Spinal cord (tissue), 10 donors: ENCODE measurements around the gene PLEKHG5. TPM values are rescaled to one million over a fixed set of nuclear protein-coding genes. Genes with fewer than 3 reads are reported as not detected.

Source experiments
- DNase-seq, 6 donors: peaks; one replicate each; pipeline versions ENCODE4 v3.0.0 to v3.0.0-alpha.2; 2013 to 2015; ENCODE audit warnings: low spot score in 6 of 6, low read depth in 4 of 6
- H3K27ac ChIP-seq: one replicate; pipeline ENCODE4 v1.5.1; 2013; ENCODE audit warnings: low read depth, low read length, control low read depth
- H3K27me3 ChIP-seq: one replicate; pipeline ENCODE4 v1.6.1; 2013; ENCODE audit warnings: low read length; ENCODE audit not compliant: control insufficient read depth, insufficient read depth
- H3K36me3 ChIP-seq: one replicate; pipeline ENCODE4 v1.6.1; 2013; ENCODE audit warnings: low read length; ENCODE audit not compliant: control insufficient read depth, insufficient read depth
- H3K4me1 ChIP-seq: one replicate; pipeline ENCODE4 v1.6.1; 2013; ENCODE audit warnings: low read length; ENCODE audit not compliant: control insufficient read depth, insufficient read depth
- H3K4me3 ChIP-seq: one replicate; pipeline ENCODE4 v1.5.1; 2013; ENCODE audit warnings: low read depth, low read length, control low read depth
- H3K9me3 ChIP-seq: one replicate; pipeline ENCODE4 v1.6.1; 2013; ENCODE audit warnings: low read length; ENCODE audit not compliant: control insufficient read depth, insufficient read depth
- WGBS: methylation state at CpG from one replicate; pipeline ENCODE4 v1.1.5; 2013; ENCODE audit warnings: missing lambda C conversion rate; ENCODE audit not compliant: insufficient coverage; 5-methylcytosine and 5-hydroxymethylcytosine counted together
- polyA plus RNA-seq, 2 donors: library from polyadenylated mRNA; unstranded; fragments of 120-200 nt; gene quantifications; one replicate each; pipeline ENCODE4 v1.2.1, GENCODE V29; 2013; ENCODE audit not compliant: insufficient read length in 2 of 2
- total RNA-seq, 2 donors: library from RNA; depleted of rRNA in 1 of 2; stranded (reverse); fragments of 120-200 nt in 1 of 2; fragments of >200 nt in 1 of 2; gene quantifications; one replicate each; pipeline versions ENCODE4 v1.2.3 to v1.2.4, GENCODE V29; 2013 to 2014
- donor health status: healthy.

Gene PLEKHG5
- total and polyA plus RNA-seq, 4 donors: 12.9 to 32.9 (median 22.7) TPM

DNA sequence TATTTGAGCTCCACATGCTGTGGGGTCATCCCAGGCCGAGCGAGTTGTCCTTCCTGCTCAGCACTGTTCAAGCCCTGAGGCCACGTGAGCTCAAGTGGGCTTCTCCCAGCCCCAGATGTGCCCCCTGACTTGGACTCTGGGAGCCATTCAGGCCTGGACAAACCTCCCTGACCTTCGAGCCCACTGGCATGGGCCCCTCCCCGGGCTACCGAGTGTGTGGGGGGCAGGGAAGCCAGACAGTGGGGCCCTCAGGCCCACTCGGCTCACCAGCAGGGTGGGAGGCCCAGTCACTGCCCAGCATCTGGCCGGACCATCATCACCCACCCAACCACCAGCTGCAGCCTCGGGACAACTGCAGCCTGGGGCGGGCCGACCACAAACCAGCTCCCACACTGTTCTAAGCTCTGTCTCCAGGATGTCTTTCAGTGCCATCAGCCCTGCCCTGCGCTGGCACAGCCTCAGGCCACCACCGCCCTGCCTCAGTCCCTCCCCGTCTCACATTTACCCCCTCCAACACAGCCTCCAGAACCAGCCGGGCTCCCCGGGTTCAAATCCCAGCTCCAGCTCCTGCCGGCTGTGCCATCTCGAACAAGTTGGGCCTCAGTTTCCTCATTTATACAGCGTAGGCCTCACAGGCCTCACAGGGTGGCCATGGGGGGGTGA is 20.9 kb upstream of the PLEKHG5 start:
- Histone ChIP-seq H3K27me3 (no peaks in the 10 kb centered on the region), H3K4me1 (peaks cover 68% of the 10 kb centered on the region), H3K27ac (no peak overlapping the region), H3K4me3 (no peak overlapping the region), H3K36me3 (peaks cover 13% of the 10 kb centered on the region), H3K9me3 (no peaks in the 10 kb centered on the region)
- WGBS: 69% methylated on average over 11 of the region's 19 CpGs
- no peak for DNase-seq

DNA sequence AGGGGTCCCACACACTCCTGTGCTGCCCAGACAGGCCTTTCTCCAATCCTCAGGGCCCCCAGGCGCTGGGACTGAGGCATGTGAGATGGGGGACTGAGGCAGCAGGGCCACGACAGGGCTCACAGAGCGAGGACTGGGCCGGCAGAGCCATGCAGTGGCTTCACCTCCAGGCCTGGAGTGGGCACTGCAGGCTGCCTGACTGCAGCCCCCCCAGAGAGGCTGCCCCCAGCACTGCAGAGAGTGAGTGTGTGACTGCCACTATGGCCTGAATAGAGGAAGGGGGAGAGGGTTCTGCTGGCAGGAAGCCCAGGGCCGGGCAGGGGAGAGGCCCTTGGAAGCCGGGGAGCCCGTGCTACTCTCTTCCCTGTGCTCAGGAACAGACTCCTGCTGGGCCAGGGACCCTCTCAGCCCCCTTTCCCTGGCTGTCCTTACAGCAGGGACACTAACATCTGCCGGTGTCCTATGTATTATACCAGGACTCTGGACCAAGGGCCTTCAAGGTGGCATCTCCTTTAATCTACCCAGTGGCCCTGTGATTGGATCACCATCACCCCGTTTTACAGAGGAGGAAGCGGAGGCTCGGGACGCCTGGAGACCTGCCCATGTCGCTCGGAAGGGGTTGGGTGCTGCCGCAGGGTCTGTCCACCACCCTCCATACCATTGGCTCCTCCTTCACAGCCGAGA is 20.2 kb upstream of the PLEKHG5 start:
- DNase-seq: peak in 1 of 6 donors; percentile 58
- H3K4me3 ChIP-seq: no peak overlapping the region
- H3K9me3 ChIP-seq: no peaks in the 10 kb centered on the region
- H3K27ac ChIP-seq: peak overlapping the region; percentile 15
- WGBS: 62% methylated on average over 13 of the region's 16 CpGs
- H3K27me3 ChIP-seq: no peaks in the 10 kb centered on the region
- peaks cover 14% of the 10 kb centered on the region for H3K36me3 ChIP-seq
- peaks cover 74% of the 10 kb centered on the region for H3K4me1 ChIP-seq

DNA sequence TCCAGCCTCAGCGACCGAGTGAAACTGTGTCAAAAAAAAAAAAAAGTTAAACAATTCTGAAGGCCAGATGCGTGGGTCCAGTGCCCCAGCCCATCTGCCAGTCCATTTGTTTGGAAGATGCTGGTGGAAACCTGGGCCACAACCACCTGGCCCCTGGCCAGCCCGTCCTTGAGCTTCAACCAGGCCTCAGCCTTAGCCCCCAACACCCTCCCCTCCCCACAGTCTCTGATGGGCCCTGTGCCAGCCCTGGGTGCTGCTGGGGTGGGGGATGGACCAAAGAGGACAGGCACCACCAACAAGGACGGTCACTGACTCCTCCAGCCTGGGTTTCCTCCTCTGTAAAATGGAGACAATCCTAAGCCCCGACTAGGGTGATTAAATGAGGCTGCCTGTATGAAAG is 19.6 kb upstream of the PLEKHG5 start:
- peaks cover 80% of the 10 kb centered on the region for H3K4me1 ChIP-seq
- no peaks in the 10 kb centered on the region for H3K27me3 ChIP-seq
- WGBS: 44% methylated on average over 4 of the region's 6 CpGs
- H3K36me3 ChIP-seq: peaks cover 16% of the 10 kb centered on the region
- no peak overlapping the region for H3K4me3 ChIP-seq
- H3K9me3 ChIP-seq: no peaks in the 10 kb centered on the region
- peak overlapping the region; percentile 15 for H3K27ac ChIP-seq
- DNase-seq: peak in 1 of 6 donors; percentile 47

DNA sequence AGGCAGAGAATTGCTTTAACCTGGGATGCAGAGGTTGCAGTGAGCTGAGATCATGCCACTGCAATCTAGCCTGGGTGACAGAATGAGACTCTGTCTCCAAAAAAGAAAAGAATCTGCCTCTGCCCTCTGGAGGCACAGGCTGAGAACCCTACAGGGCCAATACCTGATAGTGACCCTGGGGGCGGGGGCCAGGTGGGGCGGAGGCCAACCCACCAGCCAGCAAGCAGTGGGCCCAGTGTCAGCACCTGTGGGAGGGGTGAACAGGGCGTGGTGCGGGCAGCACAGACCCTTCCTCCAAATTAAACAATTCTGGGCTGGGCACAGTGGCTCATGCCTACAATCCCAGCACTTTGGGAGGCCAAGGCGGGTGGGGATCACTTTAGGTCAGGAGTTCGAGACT is 19.0 kb upstream of the PLEKHG5 start:
- no peak for DNase-seq
- Histone ChIP-seq H3K9me3 (no peaks in the 10 kb centered on the region), H3K36me3 (peaks cover 20% of the 10 kb centered on the region), H3K27ac (no peak overlapping the region), H3K4me3 (no peak overlapping the region), H3K27me3 (no peaks in the 10 kb centered on the region), H3K4me1 (peaks cover 86% of the 10 kb centered on the region)
- WGBS: 100% methylated on average over 2 of the region's 6 CpGs

DNA sequence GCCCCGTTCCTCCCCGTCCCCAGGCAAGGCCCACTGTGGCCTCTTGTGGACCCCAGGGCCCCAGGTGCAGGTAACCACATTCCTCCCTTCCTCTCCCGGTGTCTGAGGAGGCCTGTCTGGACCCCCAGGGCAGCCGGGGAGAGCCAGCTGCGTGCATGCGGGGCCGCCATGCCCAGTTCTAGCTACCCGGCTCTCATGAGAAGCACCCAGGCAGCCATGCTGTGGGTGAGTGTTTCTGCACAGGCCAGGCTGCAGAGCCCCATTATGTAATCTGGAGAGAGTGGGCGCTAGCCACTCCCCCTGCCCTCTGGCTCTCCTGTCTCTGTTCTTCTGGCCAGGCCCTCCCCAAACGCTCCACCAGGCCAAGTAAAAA is 18.4 kb upstream of the PLEKHG5 start:
- H3K27ac ChIP-seq: no peak overlapping the region
- DNase-seq: no peak
- 70% methylated on average over 5 of the region's 10 CpGs for WGBS
- H3K4me3 ChIP-seq: no peak overlapping the region
- peaks cover 23% of the 10 kb centered on the region for H3K36me3 ChIP-seq
- H3K4me1 ChIP-seq: peaks cover 92% of the 10 kb centered on the region
- H3K27me3 ChIP-seq: no peaks in the 10 kb centered on the region
- no peaks in the 10 kb centered on the region for H3K9me3 ChIP-seq

DNA sequence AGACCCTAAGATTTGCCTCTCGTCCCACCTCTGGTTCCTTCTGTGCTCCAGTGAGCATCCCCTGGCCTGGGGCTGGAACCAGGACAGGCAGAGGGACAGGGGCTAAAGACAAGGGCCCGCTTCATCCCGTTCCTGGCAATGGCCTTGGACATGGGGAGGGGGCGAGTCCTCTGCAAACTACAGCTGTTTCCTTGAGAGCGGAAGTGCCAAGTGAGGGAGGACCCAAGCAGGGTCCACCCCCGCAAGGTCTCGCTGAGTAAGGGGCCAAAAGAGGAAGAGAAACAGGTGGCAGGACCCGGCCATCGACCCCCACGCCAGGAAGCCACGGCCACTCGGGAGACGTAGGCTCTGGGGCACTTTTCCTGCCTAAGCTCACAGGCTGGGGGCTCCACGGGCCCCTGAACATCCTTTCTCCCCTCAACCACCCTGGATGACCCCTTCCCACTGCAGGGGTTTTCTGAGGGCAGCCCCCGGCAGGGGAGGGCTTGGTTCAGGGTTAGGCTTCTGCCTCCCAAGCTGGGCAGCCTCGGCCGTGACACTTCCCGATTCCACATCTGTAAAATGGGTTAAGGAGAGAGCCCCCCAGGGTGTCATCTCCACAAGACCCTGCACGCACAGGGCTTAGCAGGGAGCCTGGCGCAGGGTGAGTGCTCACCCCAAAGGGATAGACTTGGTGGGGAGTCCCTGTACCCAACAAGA is 17.9 kb upstream of the PLEKHG5 start:
- Histone ChIP-seq H3K36me3 (peaks cover 24% of the 10 kb centered on the region), H3K27me3 (no peaks in the 10 kb centered on the region), H3K9me3 (no peaks in the 10 kb centered on the region), H3K4me1 (peaks cover 96% of the 10 kb centered on the region), H3K27ac (no peak overlapping the region), H3K4me3 (no peak overlapping the region)
- WGBS: 64% methylated on average over 13 of the region's 20 CpGs
- peak in 1 of 6 donors; percentile 27 for DNase-seq

DNA sequence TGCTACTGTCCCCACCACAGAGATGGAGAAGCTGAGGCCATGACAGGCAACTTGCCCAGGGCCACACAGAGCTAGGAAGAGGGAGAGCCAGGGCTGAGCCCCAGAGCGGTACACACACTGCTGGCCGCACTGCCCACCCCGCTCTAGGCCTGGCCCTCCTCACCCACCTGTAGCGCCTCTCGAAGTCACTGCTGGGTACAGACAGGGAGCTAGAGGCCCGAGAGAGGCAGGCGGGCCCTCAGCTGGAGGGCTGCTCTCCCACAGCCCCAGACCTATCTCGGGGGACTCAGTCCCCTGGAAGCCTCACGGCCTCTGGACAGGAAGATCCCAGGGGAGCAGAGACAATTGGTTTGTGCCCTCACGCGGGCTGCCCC is 17.3 kb upstream of the PLEKHG5 start:
- WGBS: 87% methylated on average over 11 of the region's 11 CpGs
- no peak for DNase-seq
- Histone ChIP-seq H3K27me3 (no peaks in the 10 kb centered on the region), H3K9me3 (no peaks in the 10 kb centered on the region), H3K36me3 (peaks cover 24% of the 10 kb centered on the region), H3K27ac (no peak overlapping the region), H3K4me1 (peaks cover 92% of the 10 kb centered on the region), H3K4me3 (no peak overlapping the region)

DNA sequence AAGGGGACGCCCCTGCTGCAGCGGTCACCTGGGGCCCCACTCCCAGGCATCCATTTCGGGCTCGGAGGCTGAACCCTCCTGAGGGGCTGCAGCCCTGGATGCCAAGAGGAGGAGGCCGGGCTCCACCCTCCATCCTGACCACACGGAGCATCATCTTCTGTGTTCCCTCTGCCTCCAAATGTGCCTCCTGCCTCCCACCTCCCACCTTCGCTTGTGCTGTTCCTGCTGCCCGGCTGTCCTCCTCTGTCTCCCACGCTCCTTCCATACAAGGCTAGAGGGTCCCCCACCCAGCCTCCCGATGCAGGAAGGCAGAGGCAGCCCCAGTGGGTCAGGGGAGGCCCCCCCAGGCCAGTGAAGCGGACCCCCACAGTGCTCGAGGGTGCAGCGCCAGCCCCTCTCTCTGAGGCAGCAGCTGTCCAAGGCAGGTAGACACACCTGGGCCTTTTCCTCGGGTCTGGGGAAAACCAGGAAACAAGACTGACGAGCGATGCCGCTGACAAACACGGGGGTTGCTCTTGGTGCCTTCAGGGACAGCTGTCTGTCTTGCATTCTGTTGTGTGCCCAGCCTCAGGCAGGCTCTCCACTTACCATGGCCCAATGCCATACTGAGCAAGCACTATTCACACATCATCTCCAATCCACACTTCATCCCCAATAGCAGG is 16.8 kb upstream of the PLEKHG5 start:
- WGBS: 70% methylated on average over 18 of the region's 18 CpGs
- no peaks in the 10 kb centered on the region for H3K27me3 ChIP-seq
- no peak overlapping the region for H3K27ac ChIP-seq
- H3K36me3 ChIP-seq: peaks cover 24% of the 10 kb centered on the region
- H3K4me3 ChIP-seq: no peak overlapping the region
- H3K9me3 ChIP-seq: no peaks in the 10 kb centered on the region
- peaks cover 87% of the 10 kb centered on the region for H3K4me1 ChIP-seq
- DNase-seq: peak in 1 of 6 donors; percentile 9

DNA sequence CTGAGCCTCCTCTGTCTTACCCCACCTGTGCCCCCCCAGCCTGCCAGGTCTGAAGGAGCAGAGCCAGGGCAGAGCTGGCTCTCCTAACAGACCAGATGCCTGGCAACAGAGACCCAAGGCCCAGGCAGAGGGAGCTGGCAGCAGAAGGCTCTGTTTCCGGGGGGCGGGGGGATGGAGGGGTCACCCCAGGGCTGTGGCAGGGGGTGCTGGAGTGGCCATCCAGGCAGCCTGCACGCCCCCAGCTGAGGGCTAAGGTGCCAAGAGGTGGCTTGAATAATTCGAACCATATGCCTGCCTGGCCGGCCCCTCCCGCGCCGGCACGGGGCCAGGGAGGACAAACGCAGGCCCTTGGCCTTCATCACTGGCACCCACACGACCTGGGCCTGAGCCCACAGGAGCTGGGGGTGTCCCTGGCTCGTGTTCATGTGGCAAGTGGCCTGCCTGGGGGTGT is 16.0 kb upstream of the PLEKHG5 start:
- peak in 2 of 6 donors; percentile 43 to 75 for DNase-seq
- 62% methylated on average over 12 of the region's 12 CpGs for WGBS
- Histone ChIP-seq H3K27me3 (no peaks in the 10 kb centered on the region), H3K36me3 (peaks cover 24% of the 10 kb centered on the region), H3K4me1 (peaks cover 86% of the 10 kb centered on the region), H3K4me3 (no peak overlapping the region), H3K9me3 (no peaks in the 10 kb centered on the region), H3K27ac (no peak overlapping the region)
